ENCODE measurements around the gene CCDC138. TPM values are rescaled to one million over a fixed set of nuclear protein-coding genes. Genes with fewer than 3 reads are reported as not detected.

CCDC138 gene
- total and polyA plus RNA-seq, 2 of the 13 experiments (the other 11 are each of a cell fraction or from before 2014, with no cell fraction given) = 5.6 to 32.5 TPM

DNA sequence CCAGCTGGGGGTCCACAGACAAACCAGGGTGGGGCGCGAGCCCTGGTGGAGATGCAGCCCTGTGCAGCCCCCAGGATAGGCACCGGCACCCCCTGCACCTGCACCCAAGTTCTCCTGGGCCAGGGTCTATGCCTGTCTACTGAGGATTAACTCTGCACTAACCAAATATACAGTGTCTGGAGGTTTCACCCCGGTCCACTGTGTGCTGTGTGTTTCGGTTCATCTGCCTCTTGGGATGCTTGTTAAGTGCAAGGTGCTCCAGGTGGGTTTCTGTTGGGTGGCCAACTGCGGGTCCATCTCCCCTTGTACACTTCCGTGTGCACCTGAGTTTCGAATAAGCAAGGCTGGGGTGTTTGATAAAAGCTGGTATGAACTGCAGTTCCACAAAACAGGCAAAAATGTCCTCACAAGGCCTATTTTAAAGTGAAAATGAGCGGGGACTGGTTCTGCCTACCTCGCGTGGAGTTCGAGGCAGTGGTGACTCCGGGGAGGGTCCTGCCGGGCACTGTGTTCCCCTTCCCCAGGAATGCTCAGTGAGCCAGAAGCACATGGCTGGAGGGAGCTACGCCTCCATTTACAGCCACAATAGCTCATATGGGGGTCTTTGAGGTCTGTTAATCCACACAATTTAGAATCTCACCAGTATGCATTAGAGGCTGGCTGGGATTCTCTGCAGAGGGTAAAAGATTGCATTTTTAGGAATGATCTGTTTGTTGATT lies 131.7 kb downstream of the CCDC138 start (continued):
- TF ChIP-seq, protein P1, sequence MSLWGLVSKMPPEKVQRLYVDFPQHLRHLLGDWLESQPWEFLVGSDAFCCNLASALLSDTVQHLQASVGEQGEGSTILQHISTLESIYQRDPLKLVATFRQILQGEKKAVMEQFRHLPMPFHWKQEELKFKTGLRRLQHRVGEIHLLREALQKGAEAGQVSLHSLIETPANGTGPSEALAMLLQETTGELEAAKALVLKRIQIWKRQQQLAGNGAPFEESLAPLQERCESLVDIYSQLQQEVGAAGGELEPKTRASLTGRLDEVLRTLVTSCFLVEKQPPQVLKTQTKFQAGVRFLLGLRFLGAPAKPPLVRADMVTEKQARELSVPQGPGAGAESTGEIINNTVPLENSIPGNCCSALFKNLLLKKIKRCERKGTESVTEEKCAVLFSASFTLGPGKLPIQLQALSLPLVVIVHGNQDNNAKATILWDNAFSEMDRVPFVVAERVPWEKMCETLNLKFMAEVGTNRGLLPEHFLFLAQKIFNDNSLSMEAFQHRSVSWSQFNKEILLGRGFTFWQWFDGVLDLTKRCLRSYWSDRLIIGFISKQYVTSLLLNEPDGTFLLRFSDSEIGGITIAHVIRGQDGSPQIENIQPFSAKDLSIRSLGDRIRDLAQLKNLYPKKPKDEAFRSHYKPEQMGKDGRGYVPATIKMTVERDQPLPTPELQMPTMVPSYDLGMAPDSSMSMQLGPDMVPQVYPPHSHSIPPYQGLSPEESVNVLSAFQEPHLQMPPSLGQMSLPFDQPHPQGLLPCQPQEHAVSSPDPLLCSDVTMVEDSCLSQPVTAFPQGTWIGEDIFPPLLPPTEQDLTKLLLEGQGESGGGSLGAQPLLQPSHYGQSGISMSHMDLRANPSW (CRISPR knock-in tag; IDR thresholded peaks at IDR 0.05; ENCODE audit: borderline replicate concordance) = no peak
- TF ChIP-seq ZNF644 (CRISPR knock-in tag; IDR thresholded peaks at IDR 0.05; ENCODE audit: low read depth) (no peak), DPF2 (CRISPR knock-in tag; IDR thresholded peaks at IDR 0.05; ENCODE audit: borderline replicate concordance, low read depth) (no peak), CHCHD3 (CRISPR knock-in tag; IDR thresholded peaks at IDR 0.05) (no peak), SKI (IDR thresholded peaks at IDR 0.05; ENCODE audit: partially characterized antibody) (no peak)
- TF ChIP-seq, protein P2, sequence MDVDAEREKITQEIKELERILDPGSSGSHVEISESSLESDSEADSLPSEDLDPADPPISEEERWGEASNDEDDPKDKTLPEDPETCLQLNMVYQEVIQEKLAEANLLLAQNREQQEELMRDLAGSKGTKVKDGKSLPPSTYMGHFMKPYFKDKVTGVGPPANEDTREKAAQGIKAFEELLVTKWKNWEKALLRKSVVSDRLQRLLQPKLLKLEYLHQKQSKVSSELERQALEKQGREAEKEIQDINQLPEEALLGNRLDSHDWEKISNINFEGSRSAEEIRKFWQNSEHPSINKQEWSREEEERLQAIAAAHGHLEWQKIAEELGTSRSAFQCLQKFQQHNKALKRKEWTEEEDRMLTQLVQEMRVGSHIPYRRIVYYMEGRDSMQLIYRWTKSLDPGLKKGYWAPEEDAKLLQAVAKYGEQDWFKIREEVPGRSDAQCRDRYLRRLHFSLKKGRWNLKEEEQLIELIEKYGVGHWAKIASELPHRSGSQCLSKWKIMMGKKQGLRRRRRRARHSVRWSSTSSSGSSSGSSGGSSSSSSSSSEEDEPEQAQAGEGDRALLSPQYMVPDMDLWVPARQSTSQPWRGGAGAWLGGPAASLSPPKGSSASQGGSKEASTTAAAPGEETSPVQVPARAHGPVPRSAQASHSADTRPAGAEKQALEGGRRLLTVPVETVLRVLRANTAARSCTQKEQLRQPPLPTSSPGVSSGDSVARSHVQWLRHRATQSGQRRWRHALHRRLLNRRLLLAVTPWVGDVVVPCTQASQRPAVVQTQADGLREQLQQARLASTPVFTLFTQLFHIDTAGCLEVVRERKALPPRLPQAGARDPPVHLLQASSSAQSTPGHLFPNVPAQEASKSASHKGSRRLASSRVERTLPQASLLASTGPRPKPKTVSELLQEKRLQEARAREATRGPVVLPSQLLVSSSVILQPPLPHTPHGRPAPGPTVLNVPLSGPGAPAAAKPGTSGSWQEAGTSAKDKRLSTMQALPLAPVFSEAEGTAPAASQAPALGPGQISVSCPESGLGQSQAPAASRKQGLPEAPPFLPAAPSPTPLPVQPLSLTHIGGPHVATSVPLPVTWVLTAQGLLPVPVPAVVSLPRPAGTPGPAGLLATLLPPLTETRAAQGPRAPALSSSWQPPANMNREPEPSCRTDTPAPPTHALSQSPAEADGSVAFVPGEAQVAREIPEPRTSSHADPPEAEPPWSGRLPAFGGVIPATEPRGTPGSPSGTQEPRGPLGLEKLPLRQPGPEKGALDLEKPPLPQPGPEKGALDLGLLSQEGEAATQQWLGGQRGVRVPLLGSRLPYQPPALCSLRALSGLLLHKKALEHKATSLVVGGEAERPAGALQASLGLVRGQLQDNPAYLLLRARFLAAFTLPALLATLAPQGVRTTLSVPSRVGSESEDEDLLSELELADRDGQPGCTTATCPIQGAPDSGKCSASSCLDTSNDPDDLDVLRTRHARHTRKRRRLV (CRISPR knock-in tag; IDR thresholded peaks at IDR 0.05) = no peak

Data from HepG2 (cell line).